Ecto neural progenitor cell (in vitro differentiated cells): Measurements from ENCODE around the gene SUGCT.

Experiments used
- DNase-seq: peaks from one replicate; pipeline ENCODE4 v3.0.0-alpha.2; 2018; ENCODE audit warnings: low spot score

Gene SUGCT

DNA sequence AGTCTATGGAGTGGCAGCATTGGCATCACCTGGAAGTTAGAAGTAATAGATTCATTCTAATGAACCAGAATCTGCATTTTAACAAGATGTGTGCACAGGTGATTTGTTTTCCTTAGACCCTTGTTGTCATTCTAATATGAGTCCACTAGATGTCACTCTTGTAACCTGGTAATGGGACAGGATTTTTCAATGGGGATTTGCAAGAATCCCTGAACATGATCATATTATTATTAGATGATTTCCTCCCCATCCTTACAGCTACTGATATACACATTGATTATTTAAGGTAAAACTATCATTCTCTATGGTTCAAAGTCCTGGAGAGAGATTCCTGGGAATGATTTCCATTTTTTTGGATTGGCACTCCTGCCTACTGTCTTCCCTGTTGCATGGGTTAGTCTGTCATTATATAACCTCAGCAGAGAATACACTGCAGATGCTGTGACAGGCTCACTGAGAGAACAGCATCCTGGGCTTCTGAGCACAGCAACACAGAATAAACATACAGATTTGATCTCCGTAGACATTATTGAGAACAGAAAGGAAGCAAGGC, 194.9 kb downstream of the SUGCT start:
- DNase-seq = no peak

DNA sequence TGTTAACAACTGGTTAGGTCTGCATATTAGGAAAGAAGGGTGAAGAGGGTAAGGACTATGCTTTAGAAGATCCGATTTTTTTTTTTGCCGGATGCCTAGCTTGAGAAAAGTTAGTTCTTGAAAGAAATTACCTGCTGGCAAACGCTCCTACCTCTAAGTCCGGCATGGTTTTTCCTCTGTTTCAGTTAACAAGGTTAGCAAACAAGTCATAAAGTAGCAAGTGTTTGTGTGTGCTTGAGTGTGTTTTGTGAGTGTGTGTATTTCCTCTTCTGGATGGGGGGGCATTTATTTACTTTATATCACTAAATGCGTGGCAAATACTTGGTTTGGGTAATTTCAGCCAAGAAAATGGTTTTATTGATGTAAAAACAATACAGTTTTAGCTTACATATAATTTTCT, 195.6 kb downstream of the SUGCT start:
- no peak for DNase-seq

DNA sequence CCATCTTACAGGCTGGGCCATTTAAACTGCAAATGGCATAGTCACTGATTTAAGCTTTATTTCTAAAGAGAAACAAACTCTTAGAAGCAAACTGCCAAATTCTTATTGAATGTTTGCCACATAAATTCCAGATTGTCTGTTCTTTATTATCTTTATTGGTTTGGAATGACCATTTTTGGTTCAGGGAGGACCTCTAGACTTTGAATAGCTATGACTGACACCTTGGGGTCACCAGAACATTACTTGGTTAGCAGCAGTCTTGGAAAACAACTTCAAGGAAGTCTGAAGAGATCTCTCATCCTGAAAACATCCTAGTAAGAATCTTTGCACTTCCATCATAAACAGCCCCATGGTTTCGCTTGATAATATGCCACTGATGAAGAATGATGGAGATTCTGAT, 197.1 kb downstream of the SUGCT start:
- DNase-seq = no peak

DNA sequence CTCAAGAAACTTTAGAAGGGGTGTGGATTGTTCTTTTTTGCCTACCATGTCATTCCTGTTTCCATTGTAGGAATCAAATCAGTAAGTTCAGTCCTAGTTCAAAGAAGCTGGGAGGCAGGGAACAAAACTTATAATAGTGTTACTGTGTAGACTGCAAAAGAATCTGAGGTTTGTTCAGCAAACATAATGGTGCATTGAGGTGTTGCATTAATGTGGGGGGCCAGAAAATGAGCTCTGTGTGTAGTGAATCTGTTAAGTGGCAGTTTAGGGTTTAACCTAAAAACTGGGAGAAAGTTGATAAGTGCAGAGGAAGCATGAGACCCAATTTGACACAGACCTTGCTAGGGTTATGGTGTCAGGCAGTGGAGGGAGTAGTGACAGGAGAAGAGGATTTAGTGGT, 197.7 kb downstream of the SUGCT start:
- no peak for DNase-seq

DNA sequence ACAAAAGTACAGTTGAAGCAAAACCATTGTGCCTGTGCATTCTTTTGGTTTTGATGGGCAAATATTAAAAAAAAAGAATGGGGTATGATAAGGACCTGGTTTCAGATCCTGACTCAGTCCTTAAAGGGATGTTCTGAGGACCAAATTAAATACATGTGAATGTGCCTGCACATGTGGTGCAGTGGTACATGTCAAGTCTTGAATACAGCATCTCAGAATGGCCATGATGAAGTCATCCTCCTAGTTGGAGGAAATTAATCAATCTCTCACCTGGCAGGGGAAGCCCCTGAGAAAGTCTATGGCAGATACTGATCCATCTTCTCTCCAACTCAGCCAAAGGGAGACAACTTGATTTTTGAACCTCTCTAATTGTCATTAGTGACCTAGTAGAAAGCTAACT, 207.0 kb downstream of the SUGCT start:
- DNase-seq = no peak

- DNase-seq = no peak
These were observed 211.7 kb downstream of the SUGCT start for GRCh38 chr7:40346554-40346953.

DNA sequence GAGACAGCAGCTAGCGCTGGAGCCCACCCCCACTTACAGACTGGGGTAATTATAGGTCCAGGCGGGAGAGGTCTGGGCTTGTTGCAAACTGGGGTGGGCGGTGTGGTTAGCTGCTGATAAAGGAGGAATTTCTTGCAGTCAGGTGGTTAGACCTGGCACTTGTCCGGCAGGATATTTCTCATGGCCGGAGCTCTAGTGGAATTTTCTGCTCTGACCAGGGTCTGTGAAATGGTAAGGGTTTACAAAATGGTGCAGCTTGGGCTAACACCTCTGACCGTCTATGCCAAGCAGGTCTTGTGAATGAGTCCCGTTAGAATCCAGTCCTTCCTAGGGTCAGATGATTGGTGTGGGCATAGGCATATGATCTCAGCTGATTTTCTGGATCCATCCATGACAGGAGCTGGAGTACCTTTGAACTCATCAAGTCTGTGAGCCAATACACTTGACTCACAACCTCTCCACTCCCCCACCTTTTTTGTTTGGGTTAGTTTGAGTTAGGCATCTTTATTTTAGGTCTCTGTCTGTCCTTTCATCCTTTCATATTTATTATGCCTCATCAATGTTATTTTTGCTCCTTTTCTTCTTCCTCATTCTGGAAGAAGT, 213.4 kb downstream of the SUGCT start:
- no peak for DNase-seq

DNA sequence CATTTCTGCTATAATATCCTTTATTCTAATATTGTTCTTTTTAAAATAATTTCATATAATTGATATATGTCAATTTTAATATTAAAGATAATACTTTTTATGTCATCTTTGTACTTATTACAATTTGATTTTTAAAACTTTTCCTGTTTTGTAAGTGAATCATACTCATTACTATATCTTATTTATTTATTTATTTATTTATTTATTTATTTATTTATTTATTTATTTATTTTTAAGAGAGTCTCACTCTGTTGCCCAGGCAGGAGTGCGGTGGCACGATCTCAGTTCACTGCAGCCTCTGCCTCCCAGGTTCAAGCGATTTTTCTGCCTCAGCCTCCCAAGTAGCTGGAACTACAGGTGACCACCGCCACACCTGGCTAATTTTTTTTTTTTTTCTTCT, 215.3 kb downstream of the SUGCT start:
- DNase-seq = no peak

GRCh38 chr7:40354711-40355110, 219.9 kb downstream of the SUGCT start:
- DNase-seq = no peak

DNA sequence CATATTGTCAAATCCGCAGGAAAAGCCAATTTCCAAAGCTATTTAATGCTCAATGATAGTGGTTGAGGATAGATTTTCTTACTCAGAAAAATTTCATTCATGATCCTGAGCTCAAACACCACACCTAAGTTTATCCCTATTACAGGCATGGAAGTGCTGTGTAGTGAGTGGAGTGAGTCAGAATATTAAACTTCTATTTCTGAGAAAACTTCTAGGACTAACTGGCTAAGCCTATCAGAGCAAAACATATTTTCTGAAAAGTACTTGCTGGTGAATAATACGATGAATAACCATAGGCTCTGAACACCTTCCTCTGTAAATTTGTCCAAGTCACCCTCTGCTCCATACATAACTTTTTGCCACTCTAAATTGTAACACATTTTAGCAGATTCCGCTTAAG, 221.5 kb downstream of the SUGCT start:
- no peak for DNase-seq

DNA sequence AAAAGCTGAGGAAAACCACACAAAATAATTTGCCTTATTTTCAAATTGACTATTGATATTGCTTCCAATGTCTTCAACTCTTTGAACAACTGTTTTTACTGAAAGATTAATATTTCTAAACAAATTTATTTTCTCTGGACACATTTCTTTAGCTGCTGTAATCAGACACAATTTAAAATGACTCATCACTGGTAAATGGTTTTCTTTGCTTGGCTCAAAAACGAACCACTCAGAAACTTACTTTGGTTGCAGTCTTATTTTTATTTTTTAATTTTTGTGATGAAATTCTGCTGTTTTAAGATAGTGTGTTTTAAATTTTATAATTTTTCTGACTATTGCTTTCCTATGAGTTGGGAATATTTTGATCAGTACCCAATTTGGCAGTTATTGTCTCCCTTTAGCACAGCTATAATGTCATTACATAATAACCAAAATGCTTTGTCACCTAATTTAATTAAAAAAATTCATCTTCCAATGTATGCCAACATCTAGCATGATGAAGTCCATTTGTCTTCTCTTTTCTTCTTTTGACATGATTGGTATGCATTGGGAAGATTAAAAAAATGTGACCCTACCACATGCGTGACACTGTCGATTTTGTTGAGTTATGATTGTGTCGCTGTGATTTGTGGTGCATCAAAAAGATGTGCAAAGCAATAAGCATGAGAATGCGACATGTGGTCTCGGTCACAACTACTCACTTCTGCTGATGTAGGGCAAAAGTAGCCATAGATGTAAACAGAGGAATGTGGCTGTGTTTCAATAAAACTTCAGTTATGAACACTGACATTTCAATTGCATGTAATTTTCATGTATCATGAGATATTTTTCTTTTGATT, 222.3 kb downstream of the SUGCT start:
- no peak for DNase-seq

GRCh38 chr7:40369641-40370277, 235.0 kb downstream of the SUGCT start:
- no peak for DNase-seq

DNA sequence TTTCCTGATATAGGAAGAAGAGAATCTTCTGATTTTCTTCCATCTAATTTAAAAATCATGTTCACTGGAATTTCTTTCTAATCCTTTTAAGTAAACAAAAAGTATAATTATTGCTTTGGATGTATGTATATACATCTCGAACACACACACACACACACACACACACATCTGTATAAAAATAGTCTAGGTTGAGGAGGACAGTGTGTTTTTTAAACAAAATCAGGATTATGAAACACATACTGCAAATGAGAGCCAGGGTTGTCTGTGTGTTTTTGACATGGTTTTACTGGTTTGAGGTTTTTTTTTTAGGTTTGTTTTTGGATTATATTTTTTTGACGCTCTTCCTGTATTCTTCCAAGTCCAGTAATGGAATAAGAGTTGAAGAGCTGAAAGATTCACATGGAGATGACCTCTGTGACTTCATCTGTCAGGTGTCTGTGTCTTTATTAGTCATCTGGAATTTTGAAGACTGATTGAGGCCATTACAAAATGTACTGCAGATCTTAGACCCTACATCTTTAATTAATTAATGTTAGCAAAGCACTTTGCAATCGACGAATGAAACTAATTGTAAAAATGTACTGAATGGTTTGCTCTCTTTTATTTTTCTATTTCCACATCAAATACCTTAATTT, 237.1 kb downstream of the SUGCT start:
- DNase-seq = no peak

GRCh38 chr7:40374575-40374974, 239.8 kb downstream of the SUGCT start:
- DNase-seq = no peak

DNA sequence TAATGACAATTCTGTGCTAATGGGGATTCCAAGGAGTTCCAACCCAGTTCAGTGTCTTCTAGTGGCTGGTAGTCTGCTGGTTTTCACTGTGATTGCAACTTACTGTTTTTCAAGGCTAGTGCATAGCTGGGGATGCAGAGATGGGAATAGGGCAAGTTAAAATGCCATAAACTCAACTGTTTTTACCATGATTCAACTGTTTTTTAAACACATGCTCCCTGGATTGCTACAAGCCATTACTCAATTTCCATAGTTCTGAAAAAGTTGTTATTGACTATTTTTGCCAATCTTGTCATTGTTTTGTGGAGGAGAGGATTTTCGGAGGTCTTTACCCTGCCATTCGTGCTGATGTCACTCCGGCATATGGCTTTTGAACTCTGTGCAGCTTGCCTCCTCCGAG, 245.3 kb downstream of the SUGCT start:
- no peak for DNase-seq

DNA sequence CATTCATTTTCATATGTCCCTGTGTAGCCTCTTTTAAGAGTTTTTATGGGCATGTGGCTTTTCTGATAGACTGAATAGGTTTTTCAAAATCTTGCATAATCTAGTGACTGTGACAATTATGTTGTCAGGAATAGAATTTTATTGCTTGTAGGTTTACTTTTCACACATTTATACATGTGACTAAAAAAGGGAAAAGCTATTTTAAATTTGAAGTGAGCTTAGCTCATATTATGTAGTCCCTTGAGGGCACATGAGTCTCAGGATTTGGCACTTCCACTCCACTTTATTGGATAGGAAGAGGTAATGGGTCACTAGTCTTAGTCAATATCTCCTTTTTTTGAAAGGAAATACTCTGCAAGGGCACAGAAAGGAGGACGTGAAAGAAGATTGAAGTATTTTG, 247.3 kb downstream of the SUGCT start:
- no peak for DNase-seq

GRCh38 chr7:40393660-40394059, 258.9 kb downstream of the SUGCT start:
- DNase-seq = no peak

DNA sequence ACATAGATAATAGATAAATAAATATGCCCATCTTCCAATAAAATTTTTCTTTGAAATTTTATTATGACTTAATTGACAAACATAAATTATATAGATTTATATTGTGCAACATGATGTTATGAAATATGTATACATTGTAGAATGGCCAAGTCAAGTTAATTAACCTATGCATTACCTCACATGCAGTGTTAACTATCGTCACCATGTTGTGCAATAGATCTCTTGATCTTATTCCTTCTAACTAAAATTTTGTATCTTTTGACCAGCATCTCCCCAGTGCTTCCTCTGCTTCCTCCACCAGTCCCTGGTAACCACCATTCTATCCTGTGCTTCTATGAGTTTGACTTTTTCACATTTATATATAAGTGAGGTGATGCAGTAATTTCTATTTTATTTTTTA, 259.6 kb downstream of the SUGCT start:
- DNase-seq = no peak

GRCh38 chr7:40400525-40400924, 265.7 kb downstream of the SUGCT start:
- DNase-seq = no peak

DNA sequence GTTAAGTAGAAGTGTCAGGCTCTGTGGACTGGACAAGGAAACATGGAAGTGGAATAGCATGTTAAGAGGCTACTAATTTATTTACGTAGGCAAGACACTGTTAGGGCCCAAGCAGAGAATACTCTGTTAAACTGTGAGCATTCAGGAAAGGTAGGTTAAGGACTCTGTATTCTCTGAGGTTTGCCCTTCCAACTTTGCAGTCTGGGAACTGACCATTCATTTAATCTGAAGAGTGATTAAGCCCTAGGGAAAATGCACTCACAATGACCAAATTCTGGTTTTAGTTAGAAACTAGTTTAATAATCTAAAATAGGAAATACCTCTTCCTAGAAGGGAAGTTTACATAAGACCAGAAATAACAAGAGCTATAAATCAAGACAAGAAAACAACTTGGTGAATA, 266.6 kb downstream of the SUGCT start:
- DNase-seq = no peak

DNA sequence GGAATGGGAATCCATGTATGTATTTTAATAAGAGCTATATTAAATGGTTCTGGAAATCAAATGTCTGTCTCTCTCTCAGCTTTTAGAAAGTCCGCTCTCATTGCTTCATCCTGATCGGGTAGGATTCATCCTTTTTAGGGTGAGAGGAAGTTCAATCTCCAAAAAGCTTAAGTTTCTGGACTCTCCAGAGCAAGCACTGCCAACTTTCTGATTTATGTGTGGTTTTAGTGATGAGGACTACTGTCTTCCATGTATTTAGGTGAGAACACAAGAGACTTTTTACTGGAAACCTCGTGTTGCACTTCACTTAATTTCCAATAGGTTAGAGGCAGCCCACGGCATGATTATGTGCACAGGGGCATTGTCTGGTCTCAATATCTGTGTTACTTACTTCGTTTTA, 267.9 kb downstream of the SUGCT start:
- no peak for DNase-seq

GRCh38 chr7:40403703-40404476, 269.1 kb downstream of the SUGCT start:
- DNase-seq = no peak
